ENCODE measurements around the gene TTLL13.
A peak's percentile ranks its signal among the peaks of the same experiment; 100 is the strongest.

Gene TTLL13

DNA sequence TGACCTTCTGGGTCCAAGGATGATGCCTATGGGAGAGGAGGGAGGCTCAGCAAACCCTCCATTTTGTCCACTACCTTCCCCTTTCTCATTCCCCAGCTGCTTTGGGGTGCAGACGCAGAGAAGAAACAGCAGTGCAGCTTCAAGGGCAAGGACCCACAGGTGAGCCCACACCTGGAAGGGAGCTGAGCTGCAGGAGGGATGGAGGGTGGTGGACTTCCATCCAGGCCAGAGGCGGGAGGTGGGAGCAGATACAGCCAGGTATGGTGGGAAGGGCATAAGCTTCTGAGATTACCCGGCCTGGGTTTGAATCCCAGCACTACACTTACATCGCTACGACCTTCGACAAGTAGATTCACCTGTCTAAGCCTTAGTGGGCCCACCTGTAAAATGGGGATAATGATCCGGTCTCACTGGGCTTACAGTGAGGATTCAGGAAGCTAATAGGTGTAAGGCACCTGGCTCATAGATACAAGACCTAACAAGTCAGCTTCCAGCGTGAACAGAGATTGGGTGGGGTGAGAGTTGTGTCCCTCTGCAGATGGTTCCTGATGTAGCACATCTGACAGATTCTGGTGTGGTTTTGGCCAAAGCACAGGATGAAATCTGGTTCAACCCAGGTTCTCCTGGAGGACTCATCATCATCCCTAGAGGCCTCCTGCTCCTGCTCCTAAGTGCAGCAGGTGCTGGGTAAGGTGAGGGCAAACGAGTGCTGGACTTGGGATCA, 31.5 kb upstream of the TTLL13 start:
- no peak for DNase-seq

DNA sequence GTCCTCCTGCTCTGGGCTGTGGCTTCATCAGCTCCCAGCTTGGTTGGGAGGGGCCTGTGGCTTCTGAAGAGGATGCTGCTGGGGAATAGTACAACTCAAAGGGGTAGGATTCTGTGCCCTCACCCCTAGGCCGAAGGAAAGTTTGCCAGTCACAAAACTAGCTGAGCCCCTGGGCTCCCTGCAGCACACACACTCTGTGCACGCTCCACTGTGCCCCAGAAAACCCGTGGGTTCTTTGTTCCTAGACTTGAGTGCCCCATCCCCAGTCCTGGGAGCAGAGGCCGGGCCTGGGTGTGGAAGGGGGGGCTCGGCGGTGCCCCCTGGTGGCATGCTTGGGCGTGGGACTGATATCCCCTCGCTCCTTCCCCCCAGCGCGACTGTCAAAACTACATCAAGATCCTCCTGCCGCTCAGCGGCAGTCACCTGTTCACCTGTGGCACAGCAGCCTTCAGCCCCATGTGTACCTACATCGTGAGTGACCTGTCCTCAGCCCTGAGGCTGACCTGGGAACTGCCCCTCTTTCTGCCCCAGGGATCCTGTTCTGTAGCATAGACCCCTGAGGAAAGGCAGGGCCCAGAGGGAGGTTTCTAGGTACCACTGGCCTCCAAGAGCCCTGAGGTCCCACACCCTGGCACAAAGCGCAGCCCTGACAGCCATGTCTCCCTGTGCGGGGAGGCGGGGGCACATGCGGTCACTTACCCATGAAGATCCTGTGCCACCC, 29.8 kb upstream of the TTLL13 start:
- peak; percentile 58 for DNase-seq

DNA sequence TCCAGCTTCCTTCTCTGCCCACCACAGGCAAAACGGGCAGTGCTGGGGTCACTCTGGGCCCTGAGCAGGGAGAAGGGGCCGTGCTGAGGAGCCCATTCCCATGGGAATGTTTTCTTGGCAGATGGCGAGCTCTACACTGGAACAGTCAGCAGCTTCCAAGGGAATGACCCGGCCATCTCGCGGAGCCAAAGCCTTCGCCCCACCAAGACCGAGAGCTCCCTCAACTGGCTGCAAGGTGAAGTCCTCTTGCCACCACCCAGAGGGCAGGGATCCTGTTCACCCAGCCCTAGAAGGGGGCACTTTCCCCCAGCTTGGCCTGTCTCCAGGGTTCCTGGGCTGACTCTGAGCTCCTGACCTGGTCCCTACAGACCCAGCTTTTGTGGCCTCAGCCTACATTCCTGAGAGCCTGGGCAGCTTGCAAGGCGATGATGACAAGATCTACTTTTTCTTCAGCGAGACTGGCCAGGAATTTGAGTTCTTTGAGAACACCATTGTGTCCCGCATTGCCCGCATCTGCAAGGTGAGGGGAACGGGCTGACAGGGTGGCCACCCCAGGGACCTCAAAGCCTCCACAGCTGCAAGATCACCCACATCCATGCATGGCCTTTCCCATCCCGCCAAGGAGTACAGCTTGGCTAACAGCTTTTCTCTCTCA, 28.0 kb upstream of the TTLL13 start:
- peak; percentile 36 for DNase-seq

DNA sequence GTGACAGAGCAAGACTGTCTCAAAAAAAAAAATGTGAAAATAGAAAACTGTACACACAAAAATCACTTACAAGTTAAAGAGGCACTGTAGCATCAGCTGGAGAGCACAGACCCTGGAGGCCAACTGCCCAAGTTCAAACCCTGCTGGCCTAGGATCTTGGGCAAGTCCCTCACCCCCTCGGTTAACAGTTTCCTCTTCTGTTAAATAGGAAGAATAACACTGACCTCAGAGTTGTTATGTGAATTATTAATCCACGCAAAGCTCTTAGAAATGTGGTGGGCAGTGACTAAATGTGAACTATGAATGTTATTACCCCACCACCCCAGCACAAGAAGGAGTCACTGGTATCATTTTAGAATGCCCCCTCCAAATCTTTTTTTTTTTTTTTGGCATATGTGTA, 26.8 kb upstream of the TTLL13 start:
- DNase-seq = no peak

DNA sequence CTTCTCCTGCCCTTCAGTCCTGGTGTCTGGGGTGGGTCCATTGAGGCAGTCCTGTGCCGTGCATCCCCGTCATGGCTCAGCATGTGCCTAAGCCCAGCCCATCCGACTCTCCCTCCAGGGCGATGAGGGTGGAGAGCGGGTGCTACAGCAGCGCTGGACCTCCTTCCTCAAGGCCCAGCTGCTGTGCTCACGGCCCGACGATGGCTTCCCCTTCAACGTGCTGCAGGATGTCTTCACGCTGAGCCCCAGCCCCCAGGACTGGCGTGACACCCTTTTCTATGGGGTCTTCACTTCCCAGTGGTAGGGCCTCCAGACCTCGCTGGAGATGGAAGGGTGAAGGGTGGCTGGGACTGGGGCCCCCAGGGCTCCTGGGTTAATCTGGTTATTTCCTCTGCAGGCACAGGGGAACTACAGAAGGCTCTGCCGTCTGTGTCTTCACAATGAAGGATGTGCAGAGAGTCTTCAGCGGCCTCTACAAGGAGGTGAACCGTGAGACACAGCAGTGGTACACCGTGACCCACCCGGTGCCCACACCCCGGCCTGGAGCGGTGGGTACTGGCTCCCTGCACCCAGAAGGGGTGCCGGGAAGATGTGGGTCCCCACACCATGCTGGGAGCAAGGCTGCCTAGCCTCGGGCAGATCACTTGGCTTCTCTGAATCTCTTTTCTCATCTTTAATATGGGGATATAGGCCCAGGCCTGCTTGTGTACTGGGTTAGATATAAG, 25.8 kb upstream of the TTLL13 start:
- DNase-seq = no peak

DNA sequence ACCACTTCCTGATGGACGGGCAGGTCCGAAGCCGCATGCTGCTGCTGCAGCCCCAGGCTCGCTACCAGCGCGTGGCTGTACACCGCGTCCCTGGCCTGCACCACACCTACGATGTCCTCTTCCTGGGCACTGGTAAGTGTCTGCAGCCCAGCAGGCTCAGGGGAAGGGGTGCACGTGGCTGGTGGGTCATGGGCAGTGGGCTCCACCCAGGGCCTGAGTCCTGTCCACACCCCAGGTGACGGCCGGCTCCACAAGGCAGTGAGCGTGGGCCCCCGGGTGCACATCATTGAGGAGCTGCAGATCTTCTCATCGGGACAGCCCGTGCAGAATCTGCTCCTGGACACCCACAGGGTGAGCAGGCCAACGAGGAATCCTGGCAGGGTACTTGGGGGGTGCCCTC, 24.3 kb upstream of the TTLL13 start:
- no peak for DNase-seq

DNA sequence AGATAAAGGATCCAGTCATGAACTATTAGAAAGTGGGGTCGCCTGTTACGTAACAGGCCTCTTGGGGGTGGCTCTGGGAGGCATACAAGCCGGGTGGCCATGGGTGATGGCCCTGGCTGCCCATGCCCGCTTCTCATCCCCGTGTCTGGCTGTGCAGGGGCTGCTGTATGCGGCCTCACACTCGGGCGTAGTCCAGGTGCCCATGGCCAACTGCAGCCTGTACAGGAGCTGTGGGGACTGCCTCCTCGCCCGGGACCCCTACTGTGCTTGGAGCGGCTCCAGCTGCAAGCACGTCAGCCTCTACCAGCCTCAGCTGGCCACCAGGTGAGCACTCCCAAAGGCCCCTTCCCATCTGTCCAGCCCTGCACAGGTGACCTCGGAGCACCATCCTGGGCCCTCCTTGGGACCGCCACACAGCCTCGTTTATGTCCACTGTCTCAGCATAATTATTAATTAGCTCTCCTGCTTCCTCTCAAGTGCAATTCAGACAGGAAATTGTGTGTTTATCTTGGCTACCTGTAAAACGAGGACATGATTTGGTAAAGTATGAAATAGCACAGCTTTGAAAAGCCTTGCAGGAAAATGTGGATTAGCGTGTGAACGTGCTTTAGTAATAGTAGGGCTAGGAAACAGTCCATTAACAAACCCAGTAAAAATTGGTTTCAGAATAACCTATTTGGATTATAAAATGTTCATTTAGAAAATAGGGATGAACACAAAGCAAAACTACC, 23.7 kb upstream of the TTLL13 start:
- DNase-seq = no peak

DNA sequence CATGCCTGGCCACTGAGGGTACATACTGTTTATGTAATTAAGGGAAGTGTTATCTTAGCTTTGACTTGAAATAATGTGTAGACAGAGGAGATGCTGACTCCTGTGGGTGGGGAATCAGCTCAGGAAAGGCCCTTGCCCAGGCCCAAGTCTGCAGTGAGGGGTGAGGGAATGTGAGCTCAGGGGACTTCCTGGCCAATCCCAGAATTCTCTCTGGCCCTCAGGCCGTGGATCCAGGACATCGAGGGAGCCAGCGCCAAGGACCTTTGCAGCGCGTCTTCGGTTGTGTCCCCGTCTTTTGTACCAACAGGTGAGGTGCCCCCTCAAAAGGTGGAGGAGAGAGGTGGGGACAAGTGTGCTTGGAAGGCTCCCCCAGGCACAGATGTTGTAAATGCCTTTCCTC, 22.0 kb upstream of the TTLL13 start:
- no peak for DNase-seq

DNA sequence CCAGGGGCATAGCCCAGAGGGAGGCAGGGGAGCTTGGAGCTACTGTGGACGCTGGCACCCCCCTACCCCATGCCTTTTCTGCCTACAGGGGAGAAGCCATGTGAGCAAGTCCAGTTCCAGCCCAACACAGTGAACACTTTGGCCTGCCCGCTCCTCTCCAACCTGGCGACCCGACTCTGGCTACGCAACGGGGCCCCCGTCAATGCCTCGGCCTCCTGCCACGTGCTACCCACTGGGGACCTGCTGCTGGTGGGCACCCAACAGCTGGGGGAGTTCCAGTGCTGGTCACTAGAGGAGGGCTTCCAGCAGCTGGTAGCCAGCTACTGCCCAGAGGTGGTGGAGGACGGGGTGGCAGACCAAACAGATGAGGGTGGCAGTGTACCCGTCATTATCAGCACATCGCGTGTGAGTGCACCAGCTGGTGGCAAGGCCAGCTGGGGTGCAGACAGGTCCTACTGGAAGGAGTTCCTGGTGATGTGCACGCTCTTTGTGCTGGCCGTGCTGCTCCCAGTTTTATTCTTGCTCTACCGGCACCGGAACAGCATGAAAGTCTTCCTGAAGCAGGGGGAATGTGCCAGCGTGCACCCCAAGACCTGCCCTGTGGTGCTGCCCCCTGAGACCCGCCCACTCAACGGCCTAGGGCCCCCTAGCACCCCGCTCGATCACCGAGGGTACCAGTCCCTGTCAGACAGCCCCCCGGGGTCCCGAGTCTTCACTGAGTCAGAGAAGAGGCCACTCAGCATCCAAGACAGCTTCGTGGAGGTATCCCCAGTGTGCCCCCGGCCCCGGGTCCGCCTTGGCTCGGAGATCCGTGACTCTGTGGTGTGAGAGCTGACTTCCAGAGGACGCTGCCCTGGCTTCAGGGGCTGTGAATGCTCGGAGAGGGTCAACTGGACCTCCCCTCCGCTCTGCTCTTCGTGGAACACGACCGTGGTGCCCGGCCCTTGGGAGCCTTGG, 21.3 kb upstream of the TTLL13 start:
- DNase-seq = no peak

DNA sequence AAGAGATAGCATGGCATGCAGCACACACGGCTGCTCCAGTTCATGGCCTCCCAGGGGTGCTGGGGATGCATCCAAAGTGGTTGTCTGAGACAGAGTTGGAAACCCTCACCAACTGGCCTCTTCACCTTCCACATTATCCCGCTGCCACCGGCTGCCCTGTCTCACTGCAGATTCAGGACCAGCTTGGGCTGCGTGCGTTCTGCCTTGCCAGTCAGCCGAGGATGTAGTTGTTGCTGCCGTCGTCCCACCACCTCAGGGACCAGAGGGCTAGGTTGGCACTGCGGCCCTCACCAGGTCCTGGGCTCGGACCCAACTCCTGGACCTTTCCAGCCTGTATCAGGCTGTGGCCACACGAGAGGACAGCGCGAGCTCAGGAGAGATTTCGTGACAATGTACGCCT, 20.4 kb upstream of the TTLL13 start:
- no peak for DNase-seq

DNA sequence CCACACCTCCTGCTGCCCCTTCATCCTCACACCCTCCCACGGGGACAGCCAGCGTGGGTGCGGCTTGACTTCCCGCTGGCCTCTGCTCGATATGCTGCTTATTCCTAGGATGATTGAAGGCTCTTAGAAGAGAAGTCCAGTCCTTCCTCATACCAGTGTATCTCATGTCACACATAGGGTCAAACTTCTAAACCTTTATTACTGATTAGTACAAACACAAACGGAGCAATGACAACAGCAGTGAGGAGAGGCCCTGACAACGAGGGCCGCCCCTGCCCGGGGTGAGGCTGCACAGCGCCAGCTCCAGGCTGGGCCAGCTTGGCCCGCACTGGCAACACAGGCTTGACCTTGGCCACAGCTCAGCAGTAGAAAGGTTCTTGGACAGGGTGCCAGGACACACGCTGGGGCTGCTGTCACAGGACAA, 19.3 kb upstream of the TTLL13 start:
- DNase-seq = no peak

DNA sequence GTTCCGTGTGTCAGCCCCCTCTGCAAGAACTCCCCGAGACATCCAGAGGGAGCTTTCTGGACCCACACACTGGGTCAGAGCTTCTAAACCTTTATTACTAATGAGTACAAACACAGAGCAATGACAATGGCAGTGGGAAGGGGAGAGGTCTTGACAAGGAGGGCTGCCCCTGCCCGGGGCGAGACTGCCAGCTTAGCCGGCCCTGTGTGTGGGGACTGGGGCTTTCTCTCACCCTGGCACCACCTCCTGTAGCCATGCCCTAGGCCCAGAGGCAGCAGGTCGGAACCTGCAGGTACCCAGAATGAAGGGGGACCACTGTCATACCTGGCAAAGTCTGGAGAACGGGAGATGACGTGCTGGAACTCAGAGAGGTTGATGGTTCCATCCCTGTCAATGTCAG, 18.7 kb upstream of the TTLL13 start:
- no peak for DNase-seq

DNA sequence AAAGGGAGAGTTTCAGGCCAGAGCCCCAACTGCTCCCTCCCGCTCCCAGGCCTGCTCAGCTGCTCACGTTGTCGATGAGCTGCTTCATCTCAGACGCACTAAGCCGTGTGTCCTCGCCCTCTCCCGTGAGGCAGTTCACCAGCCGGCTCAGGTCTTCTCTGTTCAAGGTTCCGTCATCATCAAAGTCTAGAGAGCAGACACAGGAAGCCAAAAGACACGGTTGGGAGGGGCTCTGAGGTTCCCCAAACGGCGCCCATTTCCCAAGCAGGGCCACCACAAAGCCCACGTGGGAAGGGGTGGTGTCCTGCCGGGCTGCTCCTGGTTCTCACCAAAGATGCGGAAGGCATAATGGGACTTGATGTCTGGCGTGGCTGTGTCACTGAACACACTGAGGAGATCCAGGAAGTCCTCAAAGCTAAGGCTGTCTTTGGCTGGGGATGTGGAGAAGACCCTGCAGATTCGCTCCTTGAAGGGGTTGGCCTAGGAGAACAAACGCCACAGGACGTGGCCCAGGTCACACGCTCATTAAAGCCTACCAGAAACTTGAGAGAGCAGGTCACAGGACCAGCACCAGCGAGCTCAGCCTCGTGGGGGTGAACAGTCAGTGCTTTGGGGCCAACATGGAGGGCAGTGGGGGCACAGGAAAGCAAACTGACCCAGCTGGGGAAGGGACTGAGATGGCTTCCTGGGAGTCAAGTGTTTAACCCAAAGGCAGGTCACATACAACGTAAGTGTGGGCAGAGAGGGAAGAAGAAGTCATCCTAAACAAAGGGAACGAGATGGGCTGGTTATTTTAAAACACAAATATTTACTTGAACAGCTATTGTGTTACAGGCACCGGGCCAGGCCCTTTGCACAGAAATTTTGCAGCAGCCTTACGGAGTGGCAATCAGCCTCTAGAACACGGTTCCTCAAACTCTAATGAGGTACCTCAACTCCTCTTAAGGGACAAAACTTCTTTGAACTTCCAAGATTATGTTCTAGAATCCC, 18.0 kb upstream of the TTLL13 start:
- peak; percentile 90 for DNase-seq

DNA sequence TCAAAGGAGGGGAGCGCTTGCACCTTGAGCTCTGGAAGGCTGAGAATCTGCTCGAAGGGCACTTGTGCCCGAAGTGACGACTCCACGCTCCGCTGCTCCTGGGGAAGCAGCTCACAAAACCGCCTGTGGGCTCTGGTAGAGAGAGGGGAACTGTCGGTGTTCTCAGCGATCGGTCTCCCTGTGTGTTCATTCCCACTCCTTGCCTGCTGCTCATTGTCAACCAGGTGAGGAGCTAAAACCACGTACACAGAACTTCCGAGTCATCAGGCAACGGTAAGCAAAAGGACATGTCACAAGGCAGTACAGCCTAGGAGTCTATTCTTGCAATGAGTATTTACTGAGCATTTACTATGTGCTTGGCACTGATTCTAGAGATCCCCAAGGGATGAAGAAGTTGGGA, 17.2 kb upstream of the TTLL13 start:
- peak; percentile 29 for DNase-seq

DNA sequence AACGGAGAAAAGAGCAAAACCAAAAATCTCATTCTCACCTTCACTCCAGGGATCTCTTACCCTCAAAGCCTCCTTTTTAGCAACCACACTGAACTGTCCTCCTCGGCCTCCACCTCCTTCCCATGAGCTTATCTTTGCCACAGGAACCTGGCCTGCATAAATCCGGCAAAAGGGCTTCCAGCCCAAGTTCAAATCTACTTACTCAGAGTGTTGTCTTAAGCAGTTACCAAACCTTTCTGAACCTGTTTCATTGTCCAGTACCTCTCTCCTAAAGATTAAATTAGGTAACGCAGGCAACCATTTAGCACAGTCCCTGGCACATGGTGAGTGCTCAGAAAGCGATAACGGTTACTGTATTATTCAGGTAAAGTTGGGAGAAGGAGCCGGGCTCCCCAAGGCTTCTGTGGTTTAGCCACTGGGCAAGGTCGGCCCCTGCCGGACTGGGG, 16.4 kb upstream of the TTLL13 start:
- peak; percentile 23 for DNase-seq

DNA sequence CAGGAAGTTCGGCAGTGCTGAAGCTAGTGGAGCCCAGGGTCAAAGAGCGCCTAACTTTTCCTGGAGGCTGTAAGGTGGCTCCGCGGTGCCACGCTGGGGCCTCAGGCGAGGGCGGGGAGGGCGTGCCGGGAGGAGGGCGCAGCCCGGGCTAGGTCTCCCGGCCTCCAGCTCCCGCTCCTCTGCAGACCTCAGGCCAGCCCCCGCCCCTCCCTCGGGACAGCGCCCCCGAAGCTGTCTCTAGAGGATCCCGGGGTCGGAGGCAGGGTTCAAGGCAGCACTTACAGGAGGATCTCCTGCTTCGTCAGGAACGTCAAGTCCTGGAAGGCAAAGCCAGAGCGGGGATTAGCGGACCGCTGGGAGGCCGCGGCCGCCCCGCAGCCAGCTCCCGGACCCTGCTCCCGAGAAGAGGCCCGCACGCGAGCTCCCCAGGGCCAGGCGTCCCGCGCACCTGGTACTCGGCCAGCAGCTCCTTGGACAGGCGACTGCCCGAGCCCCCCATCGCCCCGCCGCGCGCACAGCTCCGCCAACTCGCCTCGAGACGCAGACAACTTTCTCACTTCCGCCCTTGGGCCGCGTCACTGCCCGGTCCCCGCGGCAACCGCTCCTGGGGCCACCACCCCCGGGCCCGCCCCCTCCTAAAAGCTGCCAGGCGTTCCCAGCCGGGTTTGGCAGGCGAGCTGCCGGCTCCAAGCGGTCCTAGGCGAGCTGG, 15.8 kb upstream of the TTLL13 start, which contains the start of gene CIB1:
Gene CIB1, minus strand, starts transcription at position 555 of the 709 bp plus-strand sequence. Its CDS starts 56 bp downstream, at position 499.
- DNase-seq = peak; percentile 97

DNA sequence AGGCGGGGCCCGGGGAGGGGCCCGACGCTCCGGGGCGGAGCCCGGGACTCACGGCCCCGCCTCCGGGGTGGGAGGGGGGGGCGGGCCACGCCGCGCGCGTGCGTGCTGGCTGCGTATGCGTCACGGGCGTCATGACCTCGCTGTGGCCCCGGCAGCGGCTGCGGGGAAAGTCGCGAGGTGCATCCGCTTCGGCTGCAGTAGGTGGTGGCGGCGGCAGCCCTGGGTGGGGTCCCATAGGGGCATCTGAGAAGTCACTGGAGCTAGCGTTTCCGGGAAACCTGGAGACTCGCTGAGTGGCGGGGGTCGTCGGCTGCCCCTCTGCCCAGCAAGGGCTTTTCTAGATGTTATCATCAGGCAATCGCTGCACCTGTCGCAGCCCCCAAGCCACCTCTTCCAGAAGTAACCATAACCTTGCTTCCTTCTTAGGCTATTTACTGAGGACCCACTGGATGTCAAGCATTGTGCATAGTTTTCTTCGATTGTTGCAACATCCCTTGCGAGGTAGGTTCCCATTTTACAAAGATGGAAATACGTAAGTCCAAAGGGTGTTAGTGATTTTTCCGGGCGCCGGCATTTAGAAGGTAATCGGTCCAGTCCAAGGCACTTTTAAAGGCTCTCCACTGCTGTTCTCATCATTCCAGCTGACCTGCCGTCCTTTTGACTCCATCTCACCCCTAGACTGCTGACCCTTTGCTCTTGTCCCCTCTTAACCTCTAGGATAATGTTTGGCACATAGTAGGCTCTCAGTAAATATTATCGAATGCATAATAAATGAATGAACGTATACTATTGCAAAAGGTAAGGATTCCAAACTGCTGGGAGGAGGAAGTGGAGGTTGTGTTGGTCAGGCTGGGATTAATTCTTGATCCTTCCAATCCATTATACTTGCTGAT, 15.0 kb upstream of the TTLL13 start, which contains the start of gene GDPGP1:
Gene GDPGP1, plus strand, starts transcription at position 114 of the 893 bp plus-strand sequence. CDS start 6,700 bp downstream, outside the sequence.
- no peak for DNase-seq

DNA sequence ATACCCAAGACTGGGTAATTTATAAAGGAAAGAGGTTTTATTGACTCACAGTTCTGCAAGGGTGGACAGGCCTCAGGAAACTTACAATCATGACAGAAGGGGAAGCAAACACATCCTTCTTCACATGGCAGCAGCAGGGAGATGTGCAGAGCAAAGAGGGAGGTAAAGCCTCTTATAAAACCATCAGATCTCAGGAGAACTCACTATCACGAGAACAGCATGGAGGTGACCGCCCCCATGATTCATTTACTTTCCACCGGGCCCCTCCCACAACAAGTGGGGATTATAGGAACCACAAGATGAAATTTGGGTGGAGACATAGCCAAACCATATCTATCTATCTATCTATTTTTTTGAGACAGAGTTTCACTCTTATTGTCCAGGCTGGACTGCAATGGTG, 10.0 kb upstream of the TTLL13 start:
- no peak for DNase-seq
